WI38 (cell line): Measurements from ENCODE around the gene CDC42EP5.

Experiments used
- H3K4me3 ChIP-seq: 2 replicates; pipeline ENCODE4 v1.5.1; 2011; ENCODE audit warnings: low read depth, mild to moderate bottlenecking, control low read depth, low read length
- TF ChIP-seq, protein P1 (sequence below): IDR thresholded peaks from 2 replicates; pipeline ENCODE4 v1.5.1; 2012; ENCODE audit warnings: low read depth, mild to moderate bottlenecking, control low read depth, low read length

The CDC42EP5 gene

DNA sequence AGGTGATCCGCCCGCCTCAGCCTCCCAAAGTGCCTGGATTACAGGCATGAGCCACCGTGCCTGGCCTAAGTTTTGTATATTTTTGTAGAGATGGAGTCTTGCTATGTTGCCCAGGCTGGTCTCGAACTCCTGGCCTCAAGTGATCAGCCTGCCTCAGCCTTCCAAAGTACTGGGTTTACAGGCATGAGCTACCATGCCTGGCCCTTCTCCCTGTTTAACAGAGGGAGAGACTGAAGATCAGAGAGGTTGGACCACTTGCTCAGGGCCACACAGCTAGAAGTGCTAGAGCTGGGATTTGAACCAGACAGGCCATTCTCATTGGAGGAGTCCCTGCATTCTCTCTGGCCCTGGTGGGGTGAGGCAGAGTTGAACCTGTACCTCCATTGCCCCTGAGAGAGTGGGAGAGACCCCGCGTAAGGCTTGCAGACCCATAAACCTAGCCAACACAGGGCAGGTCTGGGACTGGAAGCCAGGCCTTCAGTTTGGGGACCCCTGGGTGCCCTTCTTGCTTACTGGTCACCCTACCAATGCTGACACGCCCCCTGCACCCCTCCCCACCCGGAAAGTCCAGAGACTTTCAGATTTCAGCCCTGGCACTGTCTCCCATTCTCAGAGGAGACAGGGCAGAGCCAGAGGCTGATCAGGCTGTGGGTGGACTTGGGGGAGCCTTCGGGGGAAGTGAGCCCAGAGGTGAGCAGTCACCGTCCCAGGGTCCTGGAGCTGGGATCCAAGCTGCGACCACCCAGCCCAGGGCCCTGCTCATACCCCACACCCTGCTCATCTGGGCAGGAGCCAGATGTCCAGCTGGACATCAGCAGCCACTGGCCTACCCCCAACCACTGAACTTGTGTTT lies 44.5 kb downstream of the CDC42EP5 start:
- TF ChIP-seq, protein P1, sequence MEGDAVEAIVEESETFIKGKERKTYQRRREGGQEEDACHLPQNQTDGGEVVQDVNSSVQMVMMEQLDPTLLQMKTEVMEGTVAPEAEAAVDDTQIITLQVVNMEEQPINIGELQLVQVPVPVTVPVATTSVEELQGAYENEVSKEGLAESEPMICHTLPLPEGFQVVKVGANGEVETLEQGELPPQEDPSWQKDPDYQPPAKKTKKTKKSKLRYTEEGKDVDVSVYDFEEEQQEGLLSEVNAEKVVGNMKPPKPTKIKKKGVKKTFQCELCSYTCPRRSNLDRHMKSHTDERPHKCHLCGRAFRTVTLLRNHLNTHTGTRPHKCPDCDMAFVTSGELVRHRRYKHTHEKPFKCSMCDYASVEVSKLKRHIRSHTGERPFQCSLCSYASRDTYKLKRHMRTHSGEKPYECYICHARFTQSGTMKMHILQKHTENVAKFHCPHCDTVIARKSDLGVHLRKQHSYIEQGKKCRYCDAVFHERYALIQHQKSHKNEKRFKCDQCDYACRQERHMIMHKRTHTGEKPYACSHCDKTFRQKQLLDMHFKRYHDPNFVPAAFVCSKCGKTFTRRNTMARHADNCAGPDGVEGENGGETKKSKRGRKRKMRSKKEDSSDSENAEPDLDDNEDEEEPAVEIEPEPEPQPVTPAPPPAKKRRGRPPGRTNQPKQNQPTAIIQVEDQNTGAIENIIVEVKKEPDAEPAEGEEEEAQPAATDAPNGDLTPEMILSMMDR: no peak
- H3K4me3 ChIP-seq: no peak overlapping the region

DNA sequence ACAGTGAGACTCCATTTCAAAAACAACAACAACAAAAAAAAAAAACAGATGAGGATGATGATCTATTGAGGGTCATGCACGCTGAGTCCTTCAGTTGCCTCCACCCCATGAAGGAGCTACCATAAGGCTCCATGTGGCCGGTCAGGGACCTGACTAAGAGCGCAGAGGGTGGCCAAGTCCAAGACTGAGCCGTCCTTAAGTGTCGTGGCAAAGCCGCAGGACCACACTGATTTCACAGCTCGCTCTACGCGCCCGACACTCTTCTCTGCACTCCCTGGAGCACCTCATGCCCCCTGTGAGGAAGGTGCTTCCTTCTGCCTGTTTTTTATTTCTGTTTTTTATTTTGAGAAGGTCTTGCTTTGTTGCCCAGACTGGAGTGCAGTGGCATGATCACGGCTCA lies 45.5 kb downstream of the CDC42EP5 start:
- TF ChIP-seq, protein P1: no peak
- H3K4me3 ChIP-seq: no peak overlapping the region

DNA sequence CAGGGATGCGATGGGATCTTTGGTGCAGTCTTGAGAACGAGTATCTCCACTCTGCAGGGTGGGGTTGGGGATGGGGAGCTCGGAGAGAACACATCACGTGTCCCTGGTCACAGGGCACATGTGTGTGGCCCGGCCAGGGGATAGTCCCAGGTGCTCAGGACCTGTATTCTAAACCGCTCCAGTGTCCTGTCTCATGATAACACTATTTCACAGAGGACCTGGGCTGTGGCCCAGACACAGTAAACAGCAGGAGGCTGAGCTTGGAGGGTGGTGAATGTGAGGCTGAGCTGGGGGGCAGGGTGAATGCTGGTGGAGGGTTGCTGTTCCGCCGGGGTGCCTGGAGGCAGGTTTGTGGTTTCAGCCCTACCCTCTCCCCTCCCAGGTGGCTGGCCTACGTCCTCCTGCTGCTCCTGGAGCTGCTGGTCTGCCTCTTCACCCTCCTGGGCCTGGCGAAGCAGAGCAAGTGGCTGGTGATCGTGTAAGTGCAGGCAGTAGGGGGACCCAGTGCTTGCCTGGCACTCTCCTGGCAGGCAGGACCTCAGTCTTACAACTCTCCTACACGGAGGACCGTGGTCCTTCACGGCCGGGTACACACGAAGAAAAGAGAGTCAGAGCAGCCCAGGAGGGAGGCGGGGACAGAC lies 46.7 kb downstream of the CDC42EP5 start:
- TF ChIP-seq, protein P1: no peak
- no peak overlapping the region for H3K4me3 ChIP-seq

DNA sequence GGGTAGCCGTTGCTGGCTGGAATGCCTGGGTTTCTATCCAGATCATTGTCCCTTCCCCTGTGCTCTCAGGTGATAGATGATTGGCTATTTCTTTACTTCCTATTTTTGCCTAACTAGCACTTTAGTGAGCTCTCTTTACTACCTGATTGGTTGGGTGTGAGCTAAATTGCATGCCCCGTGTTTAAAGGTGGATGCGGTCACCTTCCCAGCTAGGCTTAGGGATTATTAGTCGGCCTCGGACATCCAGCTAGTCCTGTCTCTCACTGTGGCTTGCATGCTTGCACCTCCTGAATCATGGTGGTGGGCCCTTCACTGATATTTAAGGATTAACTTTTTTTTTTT lies 47.7 kb downstream of the CDC42EP5 start:
- no peak overlapping the region for H3K4me3 ChIP-seq
- TF ChIP-seq, protein P1: no peak

DNA sequence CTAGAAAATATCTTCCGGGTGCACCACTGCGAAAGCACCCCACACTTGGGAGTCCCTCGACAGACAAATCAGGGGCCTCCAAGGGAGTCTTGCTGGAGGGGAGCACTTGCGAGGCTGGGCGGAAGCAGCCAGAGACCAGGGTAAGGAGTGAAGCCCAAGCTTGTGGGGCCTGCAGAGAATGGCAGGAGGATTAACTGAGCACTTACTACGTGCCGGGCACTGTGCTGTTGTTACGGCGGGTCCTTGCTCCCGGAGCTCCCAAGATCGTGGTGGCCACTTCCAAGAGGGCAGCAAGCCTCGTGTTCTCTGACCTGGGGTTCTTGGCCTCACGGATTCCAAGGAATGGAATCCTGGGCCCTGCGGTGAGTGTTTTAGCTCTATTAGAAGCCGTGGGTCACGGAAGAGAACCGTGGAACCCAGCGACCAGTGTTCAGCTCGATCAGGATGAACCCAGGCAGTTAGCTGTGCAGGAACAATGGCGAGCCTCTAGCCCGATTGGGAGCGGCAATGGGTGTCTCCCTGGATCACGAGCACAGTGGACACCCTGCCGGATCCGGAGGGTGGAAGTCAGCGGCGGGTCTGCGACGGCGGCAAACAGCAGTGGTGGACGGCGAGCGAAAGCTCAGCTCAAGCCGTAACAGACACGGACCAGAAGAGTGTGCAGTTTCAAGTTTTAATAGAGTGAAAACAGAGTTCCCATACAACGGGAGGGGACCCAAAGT lies 48.3 kb downstream of the CDC42EP5 start:
- TF ChIP-seq, protein P1: no peak
- H3K4me3 ChIP-seq: no peak overlapping the region

DNA sequence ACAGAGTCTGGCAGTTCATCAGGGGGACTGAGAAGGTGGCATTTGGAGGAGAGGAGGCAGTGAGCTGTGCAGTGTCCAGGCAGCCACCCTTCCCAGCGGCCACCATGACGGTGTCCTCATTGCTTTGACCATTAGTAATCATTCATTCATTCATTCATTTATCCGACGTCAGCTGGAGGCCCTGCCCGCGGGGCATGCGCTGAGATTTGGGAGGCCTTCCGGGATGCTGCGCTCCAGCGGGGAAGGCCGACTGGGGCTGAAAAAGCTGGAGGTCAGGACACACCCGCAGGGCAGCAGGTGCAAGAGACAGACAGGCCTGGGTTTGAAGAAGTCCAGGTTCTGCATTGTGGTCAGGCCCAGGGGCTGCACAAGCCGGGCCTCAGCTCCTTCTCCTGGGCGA lies 48.9 kb downstream of the CDC42EP5 start:
- H3K4me3 ChIP-seq: no peak overlapping the region
- TF ChIP-seq, protein P1: no peak

DNA sequence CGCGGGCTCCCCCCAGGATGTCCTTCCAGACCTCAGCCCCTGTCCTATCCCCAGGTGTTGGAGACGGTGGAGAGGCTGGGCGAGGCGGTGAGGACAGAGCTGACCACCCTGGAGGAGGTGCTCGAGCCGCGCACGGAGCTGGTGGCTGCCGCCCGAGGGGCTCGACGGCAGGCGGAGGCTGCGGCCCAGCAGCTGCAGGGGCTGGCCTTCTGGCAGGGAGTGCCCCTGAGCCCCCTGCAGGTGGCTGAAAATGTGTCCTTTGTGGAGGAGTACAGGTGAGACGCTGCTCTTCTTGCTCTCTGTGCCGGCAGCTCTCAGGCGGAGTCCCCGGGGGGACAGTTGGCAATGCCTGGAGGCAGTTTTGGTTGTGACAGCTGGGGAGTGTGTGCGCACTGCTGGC lies 51.0 kb downstream of the CDC42EP5 start:
- no peak overlapping the region for H3K4me3 ChIP-seq
- TF ChIP-seq, protein P1: no peak
